GM18951 (cell line): ENCODE results near the gene DDX49.
"Not testable (repeated sequence)": the region's sequence is repeated elsewhere in the genome, so short reads cannot be mapped to it uniquely, and the experiment has no call there.

Source experiments
- POLR2A ChIP-seq: IDR thresholded peaks from 4 replicates; pipeline ENCODE4 v1.6.1; 2011; ENCODE audit warnings: mild to moderate bottlenecking; ENCODE audit not compliant: insufficient read length, insufficient read depth; ENCODE audit errors: extremely low read depth
- in situ Hi-C: fragments of 300-500 bp; cut with MboI; formaldehyde crosslinking; loops from one replicate; pipeline ENCODE4 v1.12.0; 2022; ENCODE audit warnings: low sequenced_read_pairs, mixed read lengths, inconsistent platforms; ENCODE audit not compliant: unreplicated experiment

The DDX49 gene

GRCh38 chr19:18910010-18910409 is 9.5 kb upstream of the DDX49 start:
- no peak for TF ChIP-seq POLR2A

GRCh38 chr19:18910801-18911436 is 8.6 kb upstream of the DDX49 start:
- in situ Hi-C loops, result no loop called here
- TF ChIP-seq POLR2A, result no peak

More at GRCh38 chr19:18910010-18910409, 9.5 kb upstream of the DDX49 start:
- in situ Hi-C loops, result no loop called here

GRCh38 chr19:18912933-18913332 is 6.6 kb upstream of the DDX49 start:
- no peak for TF ChIP-seq POLR2A
- in situ Hi-C loops, result no loop called here

GRCh38 chr19:18913466-18913865 is 6.0 kb upstream of the DDX49 start:
- in situ Hi-C loops, result no loop called here
- TF ChIP-seq POLR2A, result no peak

- in situ Hi-C loops, result no loop called here
- TF ChIP-seq POLR2A, result no peak
Observed at GRCh38 chr19:18915639-18916038, 3.9 kb upstream of the DDX49 start.

GRCh38 chr19:18917593-18917992 is 1.9 kb upstream of the DDX49 start:
- in situ Hi-C loops, result not testable (repeated sequence)

GRCh38 chr19:18919900-18920214 is 342 bp downstream of the DDX49 start:
- in situ Hi-C loops, result no loop called here
- TF ChIP-seq POLR2A, result no peak

GRCh38 chr19:18920400-18920799 is 885 bp downstream of the DDX49 start:
- in situ Hi-C loops, result no loop called here
- no peak for TF ChIP-seq POLR2A

- in situ Hi-C loops, result no loop called here
- no peak for TF ChIP-seq POLR2A
Observed at GRCh38 chr19:18921593-18921992, 2.1 kb downstream of the DDX49 start.

- no peak for TF ChIP-seq POLR2A
- in situ Hi-C loops, result no loop called here
Observed at GRCh38 chr19:18922228-18922985, 2.9 kb downstream of the DDX49 start.

GRCh38 chr19:18924684-18925213 is 5.2 kb downstream of the DDX49 start:
- in situ Hi-C loops, result no loop called here
- TF ChIP-seq POLR2A, result no peak

GRCh38 chr19:18928018-18928805 is 8.7 kb downstream of the DDX49 start:
- peak; percentile 6 for TF ChIP-seq POLR2A
- in situ Hi-C loops, result no loop called here

- in situ Hi-C loops, result no loop called here
- TF ChIP-seq POLR2A, result no peak
Observed at GRCh38 chr19:18929311-18929710, 9.8 kb downstream of the DDX49 start.
